ENCODE results near the gene GAP43.

DNA sequence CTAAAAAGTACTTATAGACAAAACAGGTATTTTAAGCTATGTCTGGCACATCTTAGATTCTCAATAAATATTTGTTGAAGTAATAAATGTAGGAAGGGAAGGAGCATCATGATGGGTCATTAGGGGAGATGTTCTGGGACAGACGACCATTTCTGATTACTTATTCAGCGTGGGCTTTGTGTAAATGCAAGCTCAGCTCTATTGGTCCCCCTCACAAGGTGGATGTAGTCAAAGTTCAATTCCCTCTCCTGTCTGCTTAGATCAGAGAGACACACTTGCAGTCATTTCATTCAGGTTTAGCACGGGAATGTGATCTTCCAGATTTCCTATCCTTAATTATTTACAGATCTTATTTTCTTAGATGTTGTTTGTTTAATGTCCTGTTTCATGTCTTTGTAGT lies 7.5 kb downstream of the GAP43 start:
- no peak for TF ChIP-seq RAD21 (IDR thresholded peaks at IDR 0.05; ENCODE audit: low read length)
- TF ChIP-seq, protein P1, sequence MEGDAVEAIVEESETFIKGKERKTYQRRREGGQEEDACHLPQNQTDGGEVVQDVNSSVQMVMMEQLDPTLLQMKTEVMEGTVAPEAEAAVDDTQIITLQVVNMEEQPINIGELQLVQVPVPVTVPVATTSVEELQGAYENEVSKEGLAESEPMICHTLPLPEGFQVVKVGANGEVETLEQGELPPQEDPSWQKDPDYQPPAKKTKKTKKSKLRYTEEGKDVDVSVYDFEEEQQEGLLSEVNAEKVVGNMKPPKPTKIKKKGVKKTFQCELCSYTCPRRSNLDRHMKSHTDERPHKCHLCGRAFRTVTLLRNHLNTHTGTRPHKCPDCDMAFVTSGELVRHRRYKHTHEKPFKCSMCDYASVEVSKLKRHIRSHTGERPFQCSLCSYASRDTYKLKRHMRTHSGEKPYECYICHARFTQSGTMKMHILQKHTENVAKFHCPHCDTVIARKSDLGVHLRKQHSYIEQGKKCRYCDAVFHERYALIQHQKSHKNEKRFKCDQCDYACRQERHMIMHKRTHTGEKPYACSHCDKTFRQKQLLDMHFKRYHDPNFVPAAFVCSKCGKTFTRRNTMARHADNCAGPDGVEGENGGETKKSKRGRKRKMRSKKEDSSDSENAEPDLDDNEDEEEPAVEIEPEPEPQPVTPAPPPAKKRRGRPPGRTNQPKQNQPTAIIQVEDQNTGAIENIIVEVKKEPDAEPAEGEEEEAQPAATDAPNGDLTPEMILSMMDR (conservative IDR thresholded peaks at IDR 0.05; ENCODE audit: low read depth, low read length), result no peak
- TF ChIP-seq POLR2A (IDR thresholded peaks at IDR 0.05; ENCODE audit: low read depth, low read length), result no peak
- no peak for TF ChIP-seq CEBPB (IDR thresholded peaks at IDR 0.05; ENCODE audit: low read depth, low read length)
